MM.1S (cell line): ENCODE results near the gene NFYB.

ENCODE experiments used
- CTCF ChIP-seq: fragments of 300-600 bp; sonication (generic); IDR thresholded peaks from 2 replicates; pipeline ENCODE4 v1.5.1; 2016; ENCODE audit warnings: antibody characterized with exemption, low read length, mixed read lengths
- EZH2 ChIP-seq: fragments of 300-600 bp; sonication (generic); optimal IDR thresholded peaks from 2 replicates; pipeline ENCODE3; 2017; ENCODE audit warnings: low read depth, mild to moderate bottlenecking, antibody characterized with exemption, low read length, mixed read lengths
- EZH2phosphoT487 ChIP-seq: fragments of 300-600 bp; sonication (generic); IDR thresholded peaks from 2 replicates; pipeline ENCODE4 v1.6.1; 2018; ENCODE audit warnings: antibody characterized with exemption, low read length

- no peak for TF ChIP-seq CTCF
- TF ChIP-seq EZH2: no peak
- no peak for TF ChIP-seq EZH2phosphoT487
Observed at GRCh38 chr12:104134882-104135281, 3.1 kb downstream of the NFYB start.
